Globus pallidus (tissue), 1 donor: ENCODE measurements around the gene VMP1.
"Not testable (repeated sequence)": the region's sequence is repeated elsewhere in the genome, so short reads cannot be mapped to it uniquely, and the experiment has no call there.

Experiments
- DNase-seq: peaks from one replicate; pipeline ENCODE4 v3.0.0-alpha.2; 2015; ENCODE audit warnings: low spot score

The VMP1 gene

DNA sequence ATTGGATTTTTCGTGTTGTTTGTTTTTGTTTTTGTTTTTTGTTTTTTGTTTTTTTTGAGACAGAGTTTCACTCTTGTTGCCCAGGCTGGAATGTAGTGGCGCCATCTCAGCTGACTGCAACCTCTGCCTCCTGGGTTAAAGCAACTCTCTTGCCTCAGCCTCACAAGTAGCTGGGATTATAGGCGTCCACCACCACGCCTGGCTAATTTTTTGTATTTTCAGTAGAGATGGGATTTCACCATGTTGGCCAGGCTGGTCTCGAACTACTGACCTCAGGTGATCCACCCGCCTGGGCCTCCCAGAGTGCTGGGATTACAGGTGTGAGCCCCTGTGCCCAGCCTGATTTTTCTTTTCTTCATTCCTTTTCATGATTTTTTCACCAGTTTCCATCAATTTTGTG is 73.1 kb downstream of the VMP1 start:
- not testable (repeated sequence) for DNase-seq

DNA sequence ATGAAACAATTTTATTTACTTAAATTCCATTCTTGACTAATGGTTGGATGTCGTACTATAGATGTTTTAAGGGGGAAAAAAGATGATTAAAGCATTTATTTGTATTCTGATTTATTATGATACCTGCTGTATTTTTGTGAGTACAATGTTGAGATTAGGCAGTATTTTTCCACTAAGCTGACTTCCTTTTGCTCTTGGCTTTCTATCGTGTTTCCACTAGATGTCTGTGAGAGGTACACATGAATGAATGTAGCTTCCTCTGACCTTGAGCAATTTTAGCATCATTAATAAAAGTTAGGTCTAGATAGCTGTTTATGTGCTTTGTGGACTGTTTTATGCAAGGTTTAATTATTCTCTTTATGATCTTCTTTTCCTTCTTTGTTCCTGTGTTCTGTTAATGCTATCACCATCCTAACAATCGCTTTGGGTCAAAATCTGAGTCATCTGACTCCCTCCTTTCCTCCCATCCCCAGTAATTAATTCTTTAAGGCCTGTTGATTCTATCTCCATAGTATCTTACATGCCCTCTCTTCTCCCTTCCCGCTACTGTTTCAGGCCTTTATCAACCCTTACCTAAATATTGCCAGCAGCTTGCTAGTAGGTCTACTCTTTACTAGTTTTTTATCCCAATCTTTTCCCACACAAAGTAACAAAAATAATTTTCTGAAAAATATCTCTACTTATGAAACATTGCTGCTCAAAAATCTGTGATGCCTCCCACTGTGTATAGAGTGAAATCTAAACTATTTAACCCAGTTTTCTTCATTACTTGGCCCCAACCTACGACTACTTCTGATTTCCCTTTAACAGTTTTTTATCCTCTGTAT is 76.0 kb downstream of the VMP1 start:
- no peak for DNase-seq

DNA sequence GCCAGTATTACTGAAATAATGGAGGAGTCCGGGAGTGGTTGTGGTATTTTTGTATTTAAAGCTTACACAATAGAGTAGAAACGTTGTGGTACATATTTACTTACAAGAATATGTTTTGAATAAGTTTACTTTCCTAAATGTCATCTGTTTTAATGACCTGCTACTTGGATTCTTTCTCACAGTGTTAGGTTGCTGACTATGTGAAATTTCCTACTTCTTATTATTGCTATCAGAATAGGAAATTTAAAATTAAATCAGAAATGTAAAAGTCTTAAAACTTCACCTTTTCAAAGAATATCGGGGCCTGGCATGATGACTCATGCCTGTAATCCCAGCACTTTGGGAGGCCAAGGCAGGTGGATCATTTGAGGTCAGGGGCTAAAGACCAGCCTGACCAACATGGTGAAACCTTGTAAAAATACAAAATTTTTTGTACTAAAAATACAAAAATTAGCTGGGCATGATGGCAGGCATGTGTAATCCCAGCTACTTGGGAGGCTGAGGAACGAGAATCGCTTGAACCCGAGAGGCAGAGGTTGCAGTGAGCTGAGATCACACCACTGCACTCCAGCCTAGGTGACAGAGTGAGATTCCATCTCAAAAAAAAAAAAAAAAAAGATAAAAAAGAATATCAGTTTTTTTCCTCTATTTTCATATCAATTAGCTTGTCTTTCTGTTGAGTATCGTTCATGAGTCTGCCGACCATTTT is 77.8 kb downstream of the VMP1 start:
- DNase-seq = no peak

DNA sequence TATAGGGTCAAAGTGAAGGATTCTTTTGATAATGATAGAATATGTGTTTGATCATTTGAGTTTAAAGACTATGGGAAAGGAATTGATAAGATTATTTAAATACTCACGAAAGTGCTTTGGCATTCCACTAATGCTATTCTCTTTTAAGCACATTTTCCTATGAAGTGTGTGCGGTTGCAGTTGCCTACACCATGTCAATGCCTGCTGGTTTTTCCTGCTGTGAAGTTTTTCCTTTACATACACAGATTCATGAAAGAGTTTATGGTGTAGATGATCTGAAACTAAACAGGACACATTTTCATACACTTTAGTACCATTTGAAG is 78.7 kb downstream of the VMP1 start:
- DNase-seq = no peak

DNA sequence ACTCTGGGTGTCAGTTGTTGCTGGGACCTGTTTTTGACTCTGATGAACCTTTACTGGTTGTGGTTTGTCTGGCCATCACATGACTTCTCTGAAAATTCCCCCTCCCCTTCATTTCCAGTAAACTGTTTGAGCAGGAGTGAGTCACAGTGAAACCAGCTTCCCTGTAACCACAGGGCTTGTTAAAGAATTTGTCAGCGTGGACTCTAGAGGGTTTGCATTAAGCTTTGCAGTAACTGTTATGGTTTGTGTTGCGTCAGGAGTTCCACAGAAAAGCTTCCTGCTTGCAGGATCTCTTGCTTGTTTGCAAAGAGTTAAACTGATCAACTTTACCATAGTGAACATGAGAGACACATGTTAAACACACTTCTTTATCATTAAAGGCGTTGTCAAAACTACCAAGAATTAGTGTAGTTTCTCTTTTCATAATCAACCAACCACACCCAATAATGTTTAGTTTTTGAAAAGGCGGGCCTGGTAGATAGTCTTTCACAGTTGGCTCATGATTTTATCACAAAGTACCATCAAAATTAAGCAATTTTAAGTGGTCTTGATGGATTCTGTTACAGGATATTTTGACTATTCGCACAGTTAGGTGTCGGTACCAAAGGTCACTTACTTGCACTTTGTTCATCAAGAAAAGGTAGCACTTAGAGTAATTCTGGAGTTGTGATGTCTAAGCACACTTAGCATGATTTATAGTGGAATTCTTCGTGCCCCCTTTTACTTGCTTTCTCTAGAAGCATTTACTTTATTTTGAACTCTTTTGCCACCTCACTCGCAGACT is 79.3 kb downstream of the VMP1 start:
- DNase-seq = peak; percentile 66

DNA sequence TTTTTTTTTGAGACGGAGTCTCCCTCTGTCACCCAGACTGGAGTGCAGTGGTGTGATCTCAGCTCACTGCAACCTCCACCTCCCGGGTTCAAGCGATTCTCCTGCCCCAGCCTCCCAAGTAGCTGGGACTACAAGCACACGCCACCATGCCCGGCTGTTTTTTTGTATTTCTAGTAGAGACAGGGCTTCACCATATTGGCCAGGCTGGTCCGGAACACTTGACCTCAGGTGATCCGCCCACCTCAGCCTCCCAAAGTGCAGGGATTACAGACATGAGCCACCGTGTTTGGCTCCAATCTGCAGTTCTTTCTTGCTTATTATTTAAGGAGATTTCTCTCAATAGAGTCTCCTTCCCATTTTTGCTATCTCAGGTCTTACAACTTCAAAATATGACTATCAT is 82.4 kb downstream of the VMP1 start:
- not testable (repeated sequence) for DNase-seq

DNA sequence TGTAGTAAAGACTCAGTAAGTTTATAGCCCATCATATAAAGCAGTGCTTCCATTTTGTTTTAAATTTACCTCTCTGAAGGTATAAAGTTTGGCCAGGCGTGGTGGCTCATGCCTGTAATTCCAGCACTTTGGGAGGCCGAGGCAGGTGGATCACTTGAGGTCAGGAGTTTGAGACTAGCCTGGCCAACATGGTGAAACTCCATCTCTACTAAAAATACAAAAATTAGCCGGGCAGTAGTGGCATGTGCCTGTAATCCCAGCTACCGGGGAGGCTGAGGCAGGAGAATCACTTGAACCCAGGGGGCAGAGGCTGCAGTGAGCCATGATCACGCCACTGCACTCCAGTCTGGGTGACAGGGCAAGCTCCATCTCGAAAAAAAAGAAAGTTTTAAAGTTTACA is 83.0 kb downstream of the VMP1 start:
- not testable (repeated sequence) for DNase-seq

DNA sequence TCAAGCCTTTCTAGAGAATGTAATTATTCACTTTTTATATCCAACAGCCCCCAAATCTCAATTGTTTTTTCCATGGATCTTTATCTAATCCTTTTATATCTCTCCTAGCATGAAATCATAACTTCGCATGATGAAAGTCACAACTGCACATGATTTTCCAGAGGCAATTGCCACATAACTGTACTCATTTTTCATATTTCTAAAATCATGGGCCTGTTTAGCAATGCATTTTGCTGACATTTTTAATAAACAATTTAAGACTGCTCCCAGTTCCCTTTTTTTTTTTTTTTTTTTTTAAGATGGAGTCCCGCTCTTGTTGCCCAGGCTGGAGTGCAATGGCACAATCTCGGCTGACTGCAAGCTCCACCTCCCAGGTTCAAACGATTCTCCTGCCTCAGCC is 83.5 kb downstream of the VMP1 start:
- no peak for DNase-seq

DNA sequence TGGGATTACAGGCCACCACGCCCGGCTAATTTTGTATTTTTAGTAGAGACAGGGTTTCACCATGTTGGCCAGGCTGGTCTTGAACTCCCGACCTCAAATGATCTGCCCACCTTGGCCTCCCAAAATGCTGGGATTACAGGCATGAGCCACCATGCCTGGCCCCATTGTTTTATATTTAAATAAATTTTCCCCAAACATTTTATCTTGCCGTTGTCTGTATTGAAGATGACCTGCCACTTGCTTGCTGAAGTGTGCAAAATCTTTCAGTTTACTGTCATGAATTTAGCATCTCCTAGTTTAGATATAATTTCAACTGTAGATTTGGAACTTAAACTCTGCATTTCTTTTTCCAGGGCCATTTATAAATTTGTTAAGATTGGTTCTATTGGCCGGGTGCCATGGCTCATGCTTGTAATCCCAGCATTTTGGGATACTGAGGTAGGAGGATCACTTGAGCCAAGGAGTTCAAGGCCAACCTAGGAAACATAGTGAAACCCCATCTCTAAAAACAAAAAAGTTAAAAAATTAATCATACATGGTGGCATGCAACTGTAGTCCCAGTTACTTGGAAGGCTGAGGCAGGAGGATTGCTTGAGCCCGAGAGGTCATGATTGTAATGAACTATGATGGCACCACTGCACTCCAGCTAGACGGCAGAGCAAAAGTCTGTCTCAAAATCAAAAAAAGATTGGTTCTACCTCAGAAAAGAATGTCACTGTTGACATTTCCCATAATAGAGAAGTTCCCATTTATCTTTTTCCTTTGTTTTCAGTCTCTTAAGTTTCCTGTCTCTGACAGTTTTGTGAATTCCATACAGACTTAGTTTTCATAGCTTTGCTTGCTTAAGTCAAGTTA is 84.4 kb downstream of the VMP1 start:
- DNase-seq = no peak

DNA sequence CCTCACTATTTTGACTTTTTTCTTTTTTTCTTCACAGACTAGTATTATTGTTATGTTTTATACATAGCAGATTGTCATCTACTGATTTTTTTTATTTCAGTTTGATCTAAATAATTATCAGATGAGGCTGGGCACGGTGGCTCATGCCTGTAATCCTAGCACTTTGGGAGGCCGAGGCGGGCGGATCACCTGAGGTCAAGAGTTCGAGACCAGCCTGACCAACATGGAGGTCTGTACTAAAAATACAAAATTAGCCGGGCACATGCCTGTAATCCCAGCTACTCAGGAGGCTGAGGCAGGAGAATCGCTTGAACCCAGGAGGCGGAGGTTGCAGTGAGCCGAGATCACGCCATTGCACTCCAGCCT is 85.0 kb downstream of the VMP1 start:
- not testable (repeated sequence) for DNase-seq

DNA sequence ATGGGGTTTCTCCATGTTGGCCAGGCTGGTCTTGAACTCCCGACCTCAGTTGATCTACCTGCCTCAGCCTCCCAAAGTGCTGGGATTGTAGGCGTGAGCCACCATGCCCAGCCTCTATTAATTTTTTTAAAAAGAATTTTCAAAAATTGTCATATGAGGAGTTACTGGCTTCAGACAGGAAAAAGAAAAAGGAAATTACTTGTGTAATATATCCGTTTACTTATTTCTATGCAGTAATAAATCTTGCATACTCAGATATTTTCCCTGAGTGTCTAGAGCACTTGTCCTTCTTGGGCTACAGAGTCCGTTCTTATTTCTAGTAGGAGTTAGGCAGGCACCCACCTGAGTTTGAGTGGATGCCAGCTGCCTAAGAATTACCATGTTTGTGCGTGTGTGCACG is 85.8 kb downstream of the VMP1 start:
- no peak for DNase-seq

DNA sequence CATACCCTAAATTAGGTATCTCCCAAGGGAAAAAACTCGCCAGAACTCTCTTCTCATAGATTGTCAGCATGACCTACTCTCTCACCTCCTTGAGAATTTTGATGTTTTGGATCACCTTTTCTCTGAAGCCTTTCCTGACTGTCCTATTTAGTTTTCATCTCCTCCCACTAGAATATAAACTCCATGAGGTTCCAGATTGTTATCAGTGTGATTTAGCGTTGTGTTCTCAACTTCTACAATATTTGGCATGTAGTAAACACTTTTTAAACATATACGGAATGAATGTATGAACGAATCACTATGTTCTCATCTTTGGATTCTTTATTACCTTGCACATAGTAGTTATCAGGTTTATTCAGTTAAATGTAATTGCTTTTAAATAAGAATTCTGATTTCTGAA is 88.7 kb downstream of the VMP1 start:
- DNase-seq = no peak

DNA sequence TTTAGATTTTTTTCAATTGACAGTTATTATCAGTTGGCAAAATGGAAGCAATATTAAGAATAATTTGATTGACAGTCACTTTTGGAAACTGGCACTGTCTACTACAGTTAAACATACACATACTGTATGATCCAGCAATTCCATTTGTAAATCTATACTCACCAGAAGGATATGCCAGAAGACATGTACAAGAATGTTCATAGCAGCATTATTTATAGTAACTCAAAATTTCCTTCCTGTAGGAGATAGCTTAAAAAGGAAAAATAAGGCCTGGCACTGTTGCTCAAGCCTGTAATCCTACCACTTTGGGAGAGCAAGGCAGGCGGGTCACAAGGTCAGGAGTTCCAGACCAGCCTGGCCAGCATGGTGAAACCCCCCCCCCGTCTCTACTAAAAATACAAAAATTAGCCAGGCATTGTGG is 89.3 kb downstream of the VMP1 start:
- DNase-seq = no peak

DNA sequence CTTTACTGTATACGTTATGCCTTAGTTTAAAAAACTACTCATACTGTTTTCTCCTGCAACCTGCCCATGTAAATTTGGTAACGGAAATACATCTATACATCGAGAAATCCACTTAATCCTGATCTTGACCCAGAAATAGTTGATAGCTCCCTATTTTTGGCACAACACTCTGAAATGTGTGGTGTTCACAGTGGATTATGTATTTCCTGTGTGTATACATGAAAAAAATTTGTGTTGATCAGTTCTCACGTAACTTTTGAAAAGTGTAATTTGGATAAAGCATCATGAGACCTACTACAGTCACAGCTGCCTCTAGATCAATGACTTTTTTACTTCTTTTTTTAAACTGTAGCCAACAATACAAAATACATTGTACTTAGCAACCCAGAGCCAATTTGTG is 90.7 kb downstream of the VMP1 start:
- no peak for DNase-seq

DNA sequence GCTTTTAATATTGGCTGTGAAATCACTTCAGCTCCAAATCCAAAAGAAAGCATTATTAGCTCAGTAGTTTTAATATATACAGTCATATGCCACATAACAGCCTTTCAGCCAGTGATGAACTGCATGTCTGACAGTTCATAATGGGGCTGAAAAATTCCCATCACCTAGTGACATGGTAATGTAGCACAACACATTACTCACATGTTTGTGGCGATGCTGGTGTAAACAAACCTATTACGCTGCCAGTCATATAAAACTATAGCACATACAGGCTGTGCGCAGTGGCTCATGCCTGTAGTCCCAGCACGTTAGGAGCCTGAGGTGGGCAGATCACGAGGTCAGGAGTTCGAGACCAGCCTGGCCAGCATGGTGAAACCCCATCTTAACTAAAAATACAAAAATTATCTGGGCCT is 93.1 kb downstream of the VMP1 start:
- no peak for DNase-seq

DNA sequence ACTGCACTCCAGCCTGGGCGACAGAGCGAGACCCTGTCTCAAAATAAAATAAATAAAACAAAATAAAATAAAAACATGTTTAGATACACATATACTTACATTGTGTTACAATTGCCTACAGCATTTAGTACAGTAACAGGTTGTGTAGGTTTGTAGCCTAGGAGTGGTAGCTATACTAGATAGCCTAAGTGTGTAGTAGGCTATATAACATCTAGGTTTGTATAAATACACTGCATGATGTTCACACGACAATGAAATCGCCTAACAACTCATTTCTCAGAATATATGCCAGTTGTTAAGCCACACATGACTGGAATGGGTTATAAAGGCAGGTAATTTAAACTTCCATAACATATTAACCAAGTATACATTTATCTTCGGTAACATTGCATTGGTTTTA is 94.7 kb downstream of the VMP1 start:
- no peak for DNase-seq

DNA sequence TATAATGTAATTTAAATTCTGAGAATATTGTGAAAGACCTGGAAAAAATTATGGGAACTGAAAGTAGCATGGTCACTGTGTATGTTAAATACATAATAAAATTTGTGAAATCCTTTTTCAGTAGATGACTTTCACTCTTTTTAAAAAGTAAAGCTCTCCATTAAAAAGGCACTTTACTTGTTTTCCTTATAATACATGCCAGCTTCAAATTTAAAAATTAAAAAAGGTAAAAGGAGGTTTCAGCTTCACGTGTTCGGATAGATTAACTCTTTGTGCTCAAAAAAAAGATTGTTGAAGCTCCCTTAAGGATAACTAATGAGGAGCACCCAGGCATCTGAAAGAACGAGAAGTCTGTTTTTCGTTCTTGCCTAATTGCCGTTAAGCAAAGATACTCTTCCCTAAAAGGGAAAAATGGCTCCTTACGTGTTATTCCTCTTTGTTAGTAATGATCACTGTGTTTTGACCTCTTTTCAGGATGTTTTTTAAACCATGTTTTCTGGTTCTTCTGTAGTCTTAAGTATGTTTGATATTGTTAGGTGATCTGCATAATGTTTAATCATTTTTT is 97.5 kb downstream of the VMP1 start:
- DNase-seq = no peak

DNA sequence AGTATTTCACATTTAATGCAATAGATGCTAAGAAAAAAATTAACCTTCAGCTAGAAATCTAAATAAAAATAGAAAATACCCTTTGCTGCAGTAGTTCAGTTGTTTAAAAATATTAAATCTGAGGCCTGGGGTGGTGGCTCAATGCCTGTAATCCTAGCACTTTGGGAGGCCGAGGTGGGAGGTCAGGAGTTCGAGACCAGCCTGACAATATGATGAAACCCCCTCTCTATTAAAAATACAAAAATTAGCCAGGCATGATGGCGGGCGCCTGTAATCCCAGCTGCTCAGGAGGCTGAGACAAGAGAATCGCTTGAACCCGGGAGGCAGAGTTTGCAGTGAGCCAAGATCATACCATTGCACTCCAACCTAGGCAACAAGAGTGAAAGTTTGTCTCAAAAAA is 98.9 kb downstream of the VMP1 start:
- DNase-seq = not testable (repeated sequence)

DNA sequence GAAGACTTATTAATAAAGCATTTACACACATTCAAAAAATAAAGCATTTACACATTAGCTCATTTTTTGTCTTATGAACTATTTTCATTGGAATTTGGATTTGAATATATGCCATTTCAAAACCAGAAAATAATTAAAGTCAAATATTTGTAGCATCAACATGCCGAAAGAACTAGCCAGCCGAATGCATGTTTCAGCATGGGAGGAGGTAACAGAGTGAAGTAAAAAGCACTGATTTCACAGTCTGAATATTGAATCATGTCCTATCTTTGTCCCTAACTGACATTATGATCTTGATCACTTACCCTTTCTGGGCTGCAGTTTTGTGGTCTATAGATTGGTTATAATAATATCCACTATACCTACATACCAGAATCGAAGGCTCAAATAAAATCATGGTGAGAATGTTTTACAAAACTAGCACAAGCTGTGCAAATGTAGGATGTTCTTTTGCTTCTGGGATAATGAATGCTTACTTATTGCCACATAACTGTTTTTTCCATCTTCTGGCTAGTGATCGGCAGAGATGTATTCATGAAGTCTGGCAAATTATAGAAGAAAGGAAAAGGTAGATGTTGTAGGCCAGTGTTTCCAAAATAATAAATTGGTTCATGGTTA is 100.5 kb downstream of the VMP1 start:
- no peak for DNase-seq

DNA sequence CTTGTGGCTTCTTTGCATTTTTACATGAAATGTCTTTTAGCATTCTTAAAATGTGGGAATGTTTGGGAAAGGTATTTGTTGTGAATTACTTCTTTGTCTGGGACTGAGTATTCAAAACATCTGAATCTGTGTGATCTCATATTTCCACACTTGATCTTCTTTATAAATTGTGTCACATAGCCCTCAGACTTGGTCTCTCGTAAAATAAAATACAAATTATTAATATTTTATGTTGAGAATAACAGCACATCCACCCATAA is 103.4 kb downstream of the VMP1 start:
- DNase-seq = no peak

DNA sequence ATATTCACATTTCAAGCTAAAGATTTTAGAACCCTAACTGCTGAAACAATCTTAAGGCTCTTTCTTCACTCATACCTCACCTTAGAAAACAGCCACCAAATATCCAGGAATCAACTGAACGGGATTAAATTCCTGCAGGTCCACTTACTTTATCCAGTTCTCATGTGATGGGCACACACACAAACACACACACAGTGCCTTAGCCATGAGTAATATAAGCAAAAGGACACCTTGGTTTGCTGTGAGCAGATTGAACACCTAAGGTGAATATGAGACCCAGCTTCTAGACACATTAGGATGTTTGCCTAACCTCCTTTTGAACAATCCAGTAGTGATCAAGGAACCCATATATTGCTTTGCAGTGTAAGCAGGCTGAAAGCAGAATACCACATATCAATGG is 103.8 kb downstream of the VMP1 start:
- DNase-seq = no peak

DNA sequence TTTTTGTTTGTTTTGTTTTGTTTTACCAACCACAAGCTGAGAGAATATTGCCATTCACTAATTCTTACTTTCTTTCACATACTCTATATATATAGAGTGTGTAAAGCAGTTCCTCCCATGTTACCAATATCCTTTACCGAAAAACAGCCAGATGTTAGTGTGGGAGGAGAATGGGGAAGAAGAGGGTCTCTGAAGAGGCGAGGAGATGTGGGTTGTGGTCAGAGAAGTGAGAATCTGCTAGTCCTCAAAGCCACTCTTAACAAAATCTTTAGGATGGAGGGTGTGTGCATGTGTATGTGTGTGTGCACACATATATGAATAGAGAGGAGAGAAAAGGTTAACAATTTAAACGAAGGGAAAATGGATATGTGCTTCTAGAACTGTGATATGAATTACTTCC is 104.7 kb downstream of the VMP1 start:
- DNase-seq = no peak
